AG09309 (cell line): ENCODE measurements around the gene BMP3.

Experiments used
- DNase-seq: peaks from one replicate; pipeline ENCODE4 v3.0.0-alpha.2; 2010; ENCODE audit warnings: low read depth
- H3K4me3 ChIP-seq: 2 replicates; pipeline ENCODE4 v1.5.1; 2011; ENCODE audit warnings: mild to moderate bottlenecking, low read depth, low read length, moderate library complexity; ENCODE audit not compliant: control insufficient read depth
- CTCF ChIP-seq: IDR thresholded peaks from 2 replicates; pipeline ENCODE4 v1.5.1; 2011; ENCODE audit warnings: mild to moderate bottlenecking, low read depth, low read length, inconsistent platforms; ENCODE audit not compliant: insufficient read depth, control insufficient read depth; ENCODE audit errors: missing control alignments

BMP3 gene

GRCh38 chr4:81031796-81032551 is 1.5 kb downstream of the BMP3 start:
- no peak for TF ChIP-seq CTCF
- no peak for DNase-seq
- no peak overlapping the region for H3K4me3 ChIP-seq

GRCh38 chr4:81032771-81033684 is 2.5 kb downstream of the BMP3 start:
- H3K4me3 ChIP-seq, result no peak overlapping the region
- no peak for TF ChIP-seq CTCF
- DNase-seq, result no peak

GRCh38 chr4:81038636-81039350 is 8.3 kb downstream of the BMP3 start:
- no peak for TF ChIP-seq CTCF
- no peak overlapping the region for H3K4me3 ChIP-seq
- no peak for DNase-seq

DNA sequence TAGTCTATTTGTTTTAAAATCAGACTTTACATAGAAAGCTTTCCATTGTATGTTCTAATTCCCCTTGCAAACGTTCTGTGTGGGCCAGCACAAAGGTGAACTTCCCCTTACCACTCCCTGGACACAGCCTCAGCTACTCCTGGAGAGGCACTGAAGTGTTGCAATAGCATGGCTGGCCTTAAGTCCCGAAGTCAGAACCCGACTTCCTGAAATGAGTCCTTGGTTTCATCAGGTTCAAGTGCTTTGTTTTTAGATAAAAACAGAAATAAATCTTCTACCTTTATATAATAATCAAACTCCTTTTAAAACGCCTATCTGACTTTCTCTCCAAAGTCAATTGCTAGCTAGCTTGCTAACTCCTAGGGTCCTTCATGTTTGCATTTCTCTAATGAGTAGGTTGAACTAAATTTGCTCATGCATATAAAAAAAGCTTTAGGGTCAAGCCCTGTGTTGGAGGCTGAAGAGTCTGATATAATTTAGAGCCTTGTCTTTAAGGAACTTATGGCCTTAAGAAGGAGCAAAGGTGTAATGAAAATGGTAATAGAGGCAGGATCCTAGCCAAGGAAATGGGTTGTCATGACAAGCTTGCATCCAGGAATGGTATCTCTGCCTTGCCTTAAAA is 9.0 kb downstream of the BMP3 start:
- no peak overlapping the region for H3K4me3 ChIP-seq
- no peak for TF ChIP-seq CTCF
- DNase-seq, result no peak

- DNase-seq, result no peak
- H3K4me3 ChIP-seq, result no peak overlapping the region
Observed at GRCh38 chr4:81040012-81040659, 9.6 kb downstream of the BMP3 start.

More at GRCh38 chr4:81040012-81040659, 9.6 kb downstream of the BMP3 start:
- TF ChIP-seq CTCF, result peak; percentile 70
